ENCODE measurements around the gene ADGRG4. TPM values are rescaled to one million over a fixed set of nuclear protein-coding genes. Genes with fewer than 3 reads are reported as not detected.

Gene ADGRG4
- total RNA-seq, 1 experiment from 2014 or later, result not detected

DNA sequence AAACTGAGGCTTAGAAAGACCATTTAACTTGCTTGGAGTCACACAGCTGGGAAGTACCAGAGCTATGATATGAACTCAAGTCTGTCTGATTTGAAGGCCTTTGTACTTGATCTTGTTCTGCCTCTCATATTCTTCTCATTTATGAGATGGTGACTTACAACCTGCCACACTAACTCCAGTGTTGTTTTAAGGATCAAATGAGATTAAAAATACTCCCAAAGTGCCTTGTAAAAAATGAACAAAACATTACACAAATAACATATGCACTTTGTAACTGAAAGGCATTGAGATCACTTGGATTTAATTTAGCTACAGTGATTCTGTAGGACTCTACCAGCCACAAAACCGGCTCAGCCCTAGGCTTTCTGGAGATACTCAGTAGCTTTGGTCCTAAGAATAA is 33.9 kb upstream of the ADGRG4 start:
- TF ChIP-seq, protein P1, sequence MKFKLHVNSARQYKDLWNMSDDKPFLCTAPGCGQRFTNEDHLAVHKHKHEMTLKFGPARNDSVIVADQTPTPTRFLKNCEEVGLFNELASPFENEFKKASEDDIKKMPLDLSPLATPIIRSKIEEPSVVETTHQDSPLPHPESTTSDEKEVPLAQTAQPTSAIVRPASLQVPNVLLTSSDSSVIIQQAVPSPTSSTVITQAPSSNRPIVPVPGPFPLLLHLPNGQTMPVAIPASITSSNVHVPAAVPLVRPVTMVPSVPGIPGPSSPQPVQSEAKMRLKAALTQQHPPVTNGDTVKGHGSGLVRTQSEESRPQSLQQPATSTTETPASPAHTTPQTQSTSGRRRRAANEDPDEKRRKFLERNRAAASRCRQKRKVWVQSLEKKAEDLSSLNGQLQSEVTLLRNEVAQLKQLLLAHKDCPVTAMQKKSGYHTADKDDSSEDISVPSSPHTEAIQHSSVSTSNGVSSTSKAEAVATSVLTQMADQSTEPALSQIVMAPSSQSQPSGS (CRISPR knock-in tag; IDR thresholded peaks at IDR 0.05; ENCODE audit: borderline replicate concordance, low read depth), result no peak
- TF ChIP-seq ZNF138 (CRISPR knock-in tag; conservative IDR thresholded peaks at IDR 0.05), result no peak
- TF ChIP-seq, protein P2, sequence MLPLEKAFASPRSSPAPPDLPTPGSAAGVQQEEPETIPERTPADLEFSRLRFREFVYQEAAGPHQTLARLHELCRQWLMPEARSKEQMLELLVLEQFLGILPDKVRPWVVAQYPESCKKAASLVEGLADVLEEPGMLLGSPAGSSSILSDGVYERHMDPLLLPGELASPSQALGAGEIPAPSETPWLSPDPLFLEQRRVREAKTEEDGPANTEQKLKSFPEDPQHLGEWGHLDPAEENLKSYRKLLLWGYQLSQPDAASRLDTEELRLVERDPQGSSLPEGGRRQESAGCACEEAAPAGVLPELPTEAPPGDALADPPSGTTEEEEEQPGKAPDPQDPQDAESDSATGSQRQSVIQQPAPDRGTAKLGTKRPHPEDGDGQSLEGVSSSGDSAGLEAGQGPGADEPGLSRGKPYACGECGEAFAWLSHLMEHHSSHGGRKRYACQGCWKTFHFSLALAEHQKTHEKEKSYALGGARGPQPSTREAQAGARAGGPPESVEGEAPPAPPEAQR (CRISPR knock-in tag; IDR thresholded peaks at IDR 0.05), result no peak
- no peak for TF ChIP-seq IRF2 (CRISPR knock-in tag; IDR thresholded peaks at IDR 0.05; ENCODE audit: borderline replicate concordance, low read depth)
- TF ChIP-seq, protein P3, sequence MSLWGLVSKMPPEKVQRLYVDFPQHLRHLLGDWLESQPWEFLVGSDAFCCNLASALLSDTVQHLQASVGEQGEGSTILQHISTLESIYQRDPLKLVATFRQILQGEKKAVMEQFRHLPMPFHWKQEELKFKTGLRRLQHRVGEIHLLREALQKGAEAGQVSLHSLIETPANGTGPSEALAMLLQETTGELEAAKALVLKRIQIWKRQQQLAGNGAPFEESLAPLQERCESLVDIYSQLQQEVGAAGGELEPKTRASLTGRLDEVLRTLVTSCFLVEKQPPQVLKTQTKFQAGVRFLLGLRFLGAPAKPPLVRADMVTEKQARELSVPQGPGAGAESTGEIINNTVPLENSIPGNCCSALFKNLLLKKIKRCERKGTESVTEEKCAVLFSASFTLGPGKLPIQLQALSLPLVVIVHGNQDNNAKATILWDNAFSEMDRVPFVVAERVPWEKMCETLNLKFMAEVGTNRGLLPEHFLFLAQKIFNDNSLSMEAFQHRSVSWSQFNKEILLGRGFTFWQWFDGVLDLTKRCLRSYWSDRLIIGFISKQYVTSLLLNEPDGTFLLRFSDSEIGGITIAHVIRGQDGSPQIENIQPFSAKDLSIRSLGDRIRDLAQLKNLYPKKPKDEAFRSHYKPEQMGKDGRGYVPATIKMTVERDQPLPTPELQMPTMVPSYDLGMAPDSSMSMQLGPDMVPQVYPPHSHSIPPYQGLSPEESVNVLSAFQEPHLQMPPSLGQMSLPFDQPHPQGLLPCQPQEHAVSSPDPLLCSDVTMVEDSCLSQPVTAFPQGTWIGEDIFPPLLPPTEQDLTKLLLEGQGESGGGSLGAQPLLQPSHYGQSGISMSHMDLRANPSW (CRISPR knock-in tag; conservative IDR thresholded peaks at IDR 0.05; ENCODE audit: low read depth), result no peak
- no peak for TF ChIP-seq TP53 (CRISPR knock-in tag; IDR thresholded peaks at IDR 0.05)
- TF ChIP-seq, protein P4, sequence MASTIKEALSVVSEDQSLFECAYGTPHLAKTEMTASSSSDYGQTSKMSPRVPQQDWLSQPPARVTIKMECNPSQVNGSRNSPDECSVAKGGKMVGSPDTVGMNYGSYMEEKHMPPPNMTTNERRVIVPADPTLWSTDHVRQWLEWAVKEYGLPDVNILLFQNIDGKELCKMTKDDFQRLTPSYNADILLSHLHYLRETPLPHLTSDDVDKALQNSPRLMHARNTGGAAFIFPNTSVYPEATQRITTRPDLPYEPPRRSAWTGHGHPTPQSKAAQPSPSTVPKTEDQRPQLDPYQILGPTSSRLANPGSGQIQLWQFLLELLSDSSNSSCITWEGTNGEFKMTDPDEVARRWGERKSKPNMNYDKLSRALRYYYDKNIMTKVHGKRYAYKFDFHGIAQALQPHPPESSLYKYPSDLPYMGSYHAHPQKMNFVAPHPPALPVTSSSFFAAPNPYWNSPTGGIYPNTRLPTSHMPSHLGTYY (CRISPR knock-in tag; IDR thresholded peaks at IDR 0.05), result no peak
- no peak for TF ChIP-seq FOXP1 (CRISPR knock-in tag; IDR thresholded peaks at IDR 0.05; ENCODE audit: borderline replicate concordance)
- no peak for TF ChIP-seq ZNF416 (CRISPR knock-in tag; IDR thresholded peaks at IDR 0.05)
- TF ChIP-seq, protein P5, sequence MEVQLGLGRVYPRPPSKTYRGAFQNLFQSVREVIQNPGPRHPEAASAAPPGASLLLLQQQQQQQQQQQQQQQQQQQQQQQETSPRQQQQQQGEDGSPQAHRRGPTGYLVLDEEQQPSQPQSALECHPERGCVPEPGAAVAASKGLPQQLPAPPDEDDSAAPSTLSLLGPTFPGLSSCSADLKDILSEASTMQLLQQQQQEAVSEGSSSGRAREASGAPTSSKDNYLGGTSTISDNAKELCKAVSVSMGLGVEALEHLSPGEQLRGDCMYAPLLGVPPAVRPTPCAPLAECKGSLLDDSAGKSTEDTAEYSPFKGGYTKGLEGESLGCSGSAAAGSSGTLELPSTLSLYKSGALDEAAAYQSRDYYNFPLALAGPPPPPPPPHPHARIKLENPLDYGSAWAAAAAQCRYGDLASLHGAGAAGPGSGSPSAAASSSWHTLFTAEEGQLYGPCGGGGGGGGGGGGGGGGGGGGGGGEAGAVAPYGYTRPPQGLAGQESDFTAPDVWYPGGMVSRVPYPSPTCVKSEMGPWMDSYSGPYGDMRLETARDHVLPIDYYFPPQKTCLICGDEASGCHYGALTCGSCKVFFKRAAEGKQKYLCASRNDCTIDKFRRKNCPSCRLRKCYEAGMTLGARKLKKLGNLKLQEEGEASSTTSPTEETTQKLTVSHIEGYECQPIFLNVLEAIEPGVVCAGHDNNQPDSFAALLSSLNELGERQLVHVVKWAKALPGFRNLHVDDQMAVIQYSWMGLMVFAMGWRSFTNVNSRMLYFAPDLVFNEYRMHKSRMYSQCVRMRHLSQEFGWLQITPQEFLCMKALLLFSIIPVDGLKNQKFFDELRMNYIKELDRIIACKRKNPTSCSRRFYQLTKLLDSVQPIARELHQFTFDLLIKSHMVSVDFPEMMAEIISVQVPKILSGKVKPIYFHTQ (CRISPR knock-in tag; IDR thresholded peaks at IDR 0.05), result no peak
- TF ChIP-seq, protein P6, sequence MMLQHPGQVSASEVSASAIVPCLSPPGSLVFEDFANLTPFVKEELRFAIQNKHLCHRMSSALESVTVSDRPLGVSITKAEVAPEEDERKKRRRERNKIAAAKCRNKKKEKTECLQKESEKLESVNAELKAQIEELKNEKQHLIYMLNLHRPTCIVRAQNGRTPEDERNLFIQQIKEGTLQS (CRISPR knock-in tag; conservative IDR thresholded peaks at IDR 0.05), result no peak
- TF ChIP-seq ZBTB21 (CRISPR knock-in tag; IDR thresholded peaks at IDR 0.05; ENCODE audit: borderline replicate concordance), result no peak
- TF ChIP-seq, protein P7, sequence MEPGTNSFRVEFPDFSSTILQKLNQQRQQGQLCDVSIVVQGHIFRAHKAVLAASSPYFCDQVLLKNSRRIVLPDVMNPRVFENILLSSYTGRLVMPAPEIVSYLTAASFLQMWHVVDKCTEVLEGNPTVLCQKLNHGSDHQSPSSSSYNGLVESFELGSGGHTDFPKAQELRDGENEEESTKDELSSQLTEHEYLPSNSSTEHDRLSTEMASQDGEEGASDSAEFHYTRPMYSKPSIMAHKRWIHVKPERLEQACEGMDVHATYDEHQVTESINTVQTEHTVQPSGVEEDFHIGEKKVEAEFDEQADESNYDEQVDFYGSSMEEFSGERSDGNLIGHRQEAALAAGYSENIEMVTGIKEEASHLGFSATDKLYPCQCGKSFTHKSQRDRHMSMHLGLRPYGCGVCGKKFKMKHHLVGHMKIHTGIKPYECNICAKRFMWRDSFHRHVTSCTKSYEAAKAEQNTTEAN (CRISPR knock-in tag; IDR thresholded peaks at IDR 0.05), result no peak
- TF ChIP-seq HMGA2 (CRISPR knock-in tag; IDR thresholded peaks at IDR 0.05), result no peak
- no peak for TF ChIP-seq NFE2L1 (CRISPR knock-in tag; IDR thresholded peaks at IDR 0.05)
- TF ChIP-seq NR2C2 (CRISPR knock-in tag; IDR thresholded peaks at IDR 0.05), result no peak
- TF ChIP-seq, protein P8, sequence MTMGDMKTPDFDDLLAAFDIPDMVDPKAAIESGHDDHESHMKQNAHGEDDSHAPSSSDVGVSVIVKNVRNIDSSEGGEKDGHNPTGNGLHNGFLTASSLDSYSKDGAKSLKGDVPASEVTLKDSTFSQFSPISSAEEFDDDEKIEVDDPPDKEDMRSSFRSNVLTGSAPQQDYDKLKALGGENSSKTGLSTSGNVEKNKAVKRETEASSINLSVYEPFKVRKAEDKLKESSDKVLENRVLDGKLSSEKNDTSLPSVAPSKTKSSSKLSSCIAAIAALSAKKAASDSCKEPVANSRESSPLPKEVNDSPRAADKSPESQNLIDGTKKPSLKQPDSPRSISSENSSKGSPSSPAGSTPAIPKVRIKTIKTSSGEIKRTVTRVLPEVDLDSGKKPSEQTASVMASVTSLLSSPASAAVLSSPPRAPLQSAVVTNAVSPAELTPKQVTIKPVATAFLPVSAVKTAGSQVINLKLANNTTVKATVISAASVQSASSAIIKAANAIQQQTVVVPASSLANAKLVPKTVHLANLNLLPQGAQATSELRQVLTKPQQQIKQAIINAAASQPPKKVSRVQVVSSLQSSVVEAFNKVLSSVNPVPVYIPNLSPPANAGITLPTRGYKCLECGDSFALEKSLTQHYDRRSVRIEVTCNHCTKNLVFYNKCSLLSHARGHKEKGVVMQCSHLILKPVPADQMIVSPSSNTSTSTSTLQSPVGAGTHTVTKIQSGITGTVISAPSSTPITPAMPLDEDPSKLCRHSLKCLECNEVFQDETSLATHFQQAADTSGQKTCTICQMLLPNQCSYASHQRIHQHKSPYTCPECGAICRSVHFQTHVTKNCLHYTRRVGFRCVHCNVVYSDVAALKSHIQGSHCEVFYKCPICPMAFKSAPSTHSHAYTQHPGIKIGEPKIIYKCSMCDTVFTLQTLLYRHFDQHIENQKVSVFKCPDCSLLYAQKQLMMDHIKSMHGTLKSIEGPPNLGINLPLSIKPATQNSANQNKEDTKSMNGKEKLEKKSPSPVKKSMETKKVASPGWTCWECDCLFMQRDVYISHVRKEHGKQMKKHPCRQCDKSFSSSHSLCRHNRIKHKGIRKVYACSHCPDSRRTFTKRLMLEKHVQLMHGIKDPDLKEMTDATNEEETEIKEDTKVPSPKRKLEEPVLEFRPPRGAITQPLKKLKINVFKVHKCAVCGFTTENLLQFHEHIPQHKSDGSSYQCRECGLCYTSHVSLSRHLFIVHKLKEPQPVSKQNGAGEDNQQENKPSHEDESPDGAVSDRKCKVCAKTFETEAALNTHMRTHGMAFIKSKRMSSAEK (CRISPR knock-in tag; IDR thresholded peaks at IDR 0.05; ENCODE audit: borderline replicate concordance), result no peak
- no peak for TF ChIP-seq ZNF396 (CRISPR knock-in tag; IDR thresholded peaks at IDR 0.05; ENCODE audit: borderline replicate concordance)
- Mint-ChIP-seq H3K9me3 (no peaks in the 10 kb centered on the region), H3K27me3 (ENCODE audit: low read depth) (no peaks in the 10 kb centered on the region), H3K4me1 (no peaks in the 10 kb centered on the region), H3K27ac (no peak overlapping the region), H3K36me3 (no peaks in the 10 kb centered on the region), H3K4me3 (no peak overlapping the region)
- ChIA-PET POLR2A (no interaction called here), CTCF (interaction anchor here (0.7 kb wide), 1 partner anchor 1380 kb away, joined by 3 read pairs; no protein-coding TSS in a partner anchor)
- ATAC-seq, result no peak
- DNase-seq (ENCODE audit: low spot score), result no peak

All from WTC11 (cell line).